ENCODE measurements around the gene OXCT1. TPM values are rescaled to one million over a fixed set of nuclear protein-coding genes. Genes with fewer than 3 reads are reported as not detected.

Gene OXCT1
- total and polyA plus RNA-seq, 9 of the 15 experiments (the other 6 are each of a cell fraction or from before 2014, with no cell fraction given) = 24.7 to 61.2 (median 41.9) TPM

DNA sequence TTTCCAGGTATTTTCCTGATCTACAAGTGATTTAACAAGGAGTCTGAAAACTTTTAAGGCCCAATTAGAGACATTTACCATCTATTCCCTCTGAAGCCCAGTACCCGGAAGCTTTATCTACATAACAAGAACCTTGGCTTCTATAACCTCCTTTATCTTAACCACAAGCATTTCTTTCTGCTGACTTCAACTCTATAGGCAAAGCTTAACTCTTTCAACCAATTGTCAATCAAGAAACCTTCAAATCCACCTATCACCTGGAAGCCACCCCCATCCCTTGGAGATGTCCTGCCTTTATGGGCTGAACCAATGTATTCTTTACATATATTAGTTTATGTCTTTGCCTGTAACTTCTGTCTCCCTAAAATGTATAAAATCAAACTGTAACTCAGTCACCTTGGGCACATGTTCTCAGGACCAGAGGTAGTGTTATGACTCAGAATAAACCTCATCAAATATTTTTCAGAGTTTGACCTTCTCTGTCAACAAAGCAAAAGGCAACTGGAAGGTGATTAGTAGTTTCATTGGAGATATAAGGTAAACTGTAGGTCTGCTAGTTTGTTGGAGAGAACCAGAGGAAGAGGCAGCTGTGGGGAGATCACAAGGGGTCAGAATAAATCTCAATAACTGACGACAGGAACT lies 21.0 kb upstream of the OXCT1 start (continued):
- no peak for TF ChIP-seq CHD7 (IDR thresholded peaks at IDR 0.05; ENCODE audit: low read depth, low read length)
- TF ChIP-seq GABPA (tag; conservative IDR thresholded peaks at IDR 0.05; ENCODE audit: low read depth) = peak; percentile 50; the same call in 1 of the 2 replicates
- no peak for TF ChIP-seq ZNF696 (CRISPR knock-in tag; conservative IDR thresholded peaks at IDR 0.05)
- peak; percentile 17; the same call in 1 of the 2 replicates for TF ChIP-seq DPF2 (IDR thresholded peaks at IDR 0.05)
- TF ChIP-seq EHMT2 (IDR thresholded peaks at IDR 0.05) = 0 out of 2 replicates have a peak, but pooled peaks have one; percentile 18
- 0 out of 2 replicates have a peak, but pooled peaks have one; percentile 15 for TF ChIP-seq TEAD4 (IDR thresholded peaks at IDR 0.05; ENCODE audit: low read length)
- TF ChIP-seq TEAD4 (CRISPR knock-in tag; IDR thresholded peaks at IDR 0.05; ENCODE audit: borderline replicate concordance) = no peak
- peak; percentile 50; the same call in 1 of the 2 replicates for TF ChIP-seq JUND (IDR thresholded peaks at IDR 0.05; ENCODE audit: borderline replicate concordance, low read depth, low read length)
- TF ChIP-seq JUND (tag; IDR thresholded peaks at IDR 0.05; ENCODE audit: borderline replicate concordance, low read depth, low read length) = peak; percentile 42; the same call in 1 of the 3 replicates
- 0 out of 2 replicates have a peak, but pooled peaks have one; percentile 23 for TF ChIP-seq ARID1B (IDR thresholded peaks at IDR 0.05)
- TF ChIP-seq MYBL2 (IDR thresholded peaks at IDR 0.05; ENCODE audit: low read depth) = peak; percentile 63
- TF ChIP-seq MYBL2 (CRISPR knock-in tag; IDR thresholded peaks at IDR 0.05; ENCODE audit: borderline replicate concordance) = no peak
- peak; percentile 12; the same call in 1 of the 2 replicates for TF ChIP-seq MAFK (IDR thresholded peaks at IDR 0.05; ENCODE audit: low read length)
- no peak for TF ChIP-seq NKRF (IDR thresholded peaks at IDR 0.05; ENCODE audit: borderline replicate concordance)

All from K562 (cell line).